Neural progenitor cell (in vitro differentiated cells): ENCODE measurements around the gene BNIPL. TPM values are rescaled to one million over a fixed set of nuclear protein-coding genes. Genes with fewer than 3 reads are reported as not detected.

Source experiments
- DNase-seq: peaks from one replicate; pipeline ENCODE4 v3.0.0-alpha.2; 2016; ENCODE audit warnings: low spot score
- H2AFZ ChIP-seq: fragments of 200-600 bp; sonication (generic); replicated peaks from 2 replicates; pipeline ENCODE4 v1.6.1; 2016; ENCODE audit warnings: antibody characterized with exemption
- H3F3A ChIP-seq: fragments of 200-600 bp; sonication (generic); 2 replicates; pipeline ENCODE4 v1.6.1; 2016; ENCODE audit warnings: antibody characterized with exemption, low read depth
- H3K27ac ChIP-seq: fragments of 200-600 bp; sonication (generic); 2 replicates; pipeline ENCODE4 v1.5.1; 2016; ENCODE audit warnings: mild to moderate bottlenecking
- H3K27me3 ChIP-seq: fragments of 200-600 bp; sonication (generic); 2 replicates; pipeline ENCODE4 v1.6.1; 2016; ENCODE audit warnings: mild to moderate bottlenecking, moderate library complexity
- H3K36me3 ChIP-seq: fragments of 200-600 bp; sonication (generic); 2 replicates; pipeline ENCODE4 v1.5.1; 2016
- H3K4me1 ChIP-seq: fragments of 200-600 bp; sonication (generic); 2 replicates; pipeline ENCODE4 v1.6.1; 2016; ENCODE audit warnings: mixed run types
- H3K4me2 ChIP-seq: fragments of 200-600 bp; sonication (generic); 2 replicates; pipeline ENCODE4 v1.6.1; 2016
- H3K4me3 ChIP-seq: fragments of 200-600 bp; sonication (generic); 2 replicates; pipeline ENCODE4 v1.5.1; 2016
- H3K79me2 ChIP-seq: fragments of 200-600 bp; sonication (generic); 2 replicates; pipeline ENCODE4 v1.6.1; 2016; ENCODE audit warnings: low read depth
- H3K9ac ChIP-seq: fragments of 200-600 bp; sonication (generic); 2 replicates; pipeline ENCODE4 v1.6.1; 2016
- H3K9me3 ChIP-seq: fragments of 200-600 bp; sonication (generic); 2 replicates; pipeline ENCODE4 v1.5.1; 2016; ENCODE audit warnings: low read depth
- H4K20me1 ChIP-seq: fragments of 200-600 bp; sonication (generic); 2 replicates; pipeline ENCODE4 v1.6.1; 2016; ENCODE audit warnings: low read depth
- H3K27ac Mint-ChIP-seq: 3 replicates; pipeline ENCODE4 v1.8.0; 2021; ENCODE audit warnings: mixed read lengths
- H3K27me3 Mint-ChIP-seq: 2 replicates; pipeline ENCODE4 v1.8.0; 2022; ENCODE audit warnings: low read depth, mild to moderate bottlenecking, inconsistent platforms, moderate library complexity, mixed read lengths; ENCODE audit not compliant: insufficient read depth
- H3K36me3 Mint-ChIP-seq: 3 replicates; pipeline ENCODE4 v1.8.0; 2021; ENCODE audit warnings: mixed read lengths
- H3K4me1 Mint-ChIP-seq: 3 replicates; pipeline ENCODE4 v1.8.0; 2021; ENCODE audit warnings: mixed read lengths
- H3K4me3 Mint-ChIP-seq: 3 replicates; pipeline ENCODE4 v1.8.0; 2021; ENCODE audit warnings: mild to moderate bottlenecking, moderate library complexity, mixed read lengths
- H3K9me3 Mint-ChIP-seq: 3 replicates; pipeline ENCODE4 v1.8.0; 2020; ENCODE audit warnings: mixed read lengths
- EZH2 ChIP-seq: fragments of 200-600 bp; sonication (generic); IDR thresholded peaks from 2 replicates; pipeline ENCODE4 v1.6.1; 2017; ENCODE audit warnings: antibody characterized with exemption, mild to moderate bottlenecking, moderate library complexity
- EZH2phosphoT487 ChIP-seq: fragments of 200-600 bp; sonication (generic); IDR thresholded peaks from 2 replicates; pipeline ENCODE4 v1.6.1; 2017; ENCODE audit warnings: antibody characterized with exemption
- total RNA-seq: library from RNA; depleted of rRNA; stranded (reverse); fragments of >200 nt; gene quantifications from 2 replicates; pipeline ENCODE4 v1.2.3, GENCODE V29; 2015; ENCODE audit warnings: low replicate concordance
- TF ChIP-seq, protein P1 (sequence below): fragments of 200-600 bp; sonication (generic); IDR thresholded peaks from 2 replicates; pipeline ENCODE4 v1.5.1; 2017; ENCODE audit warnings: antibody characterized with exemption, mild to moderate bottlenecking

BNIPL gene
- total RNA-seq, 1 donor from 2014 or later, result 0.97 TPM

DNA sequence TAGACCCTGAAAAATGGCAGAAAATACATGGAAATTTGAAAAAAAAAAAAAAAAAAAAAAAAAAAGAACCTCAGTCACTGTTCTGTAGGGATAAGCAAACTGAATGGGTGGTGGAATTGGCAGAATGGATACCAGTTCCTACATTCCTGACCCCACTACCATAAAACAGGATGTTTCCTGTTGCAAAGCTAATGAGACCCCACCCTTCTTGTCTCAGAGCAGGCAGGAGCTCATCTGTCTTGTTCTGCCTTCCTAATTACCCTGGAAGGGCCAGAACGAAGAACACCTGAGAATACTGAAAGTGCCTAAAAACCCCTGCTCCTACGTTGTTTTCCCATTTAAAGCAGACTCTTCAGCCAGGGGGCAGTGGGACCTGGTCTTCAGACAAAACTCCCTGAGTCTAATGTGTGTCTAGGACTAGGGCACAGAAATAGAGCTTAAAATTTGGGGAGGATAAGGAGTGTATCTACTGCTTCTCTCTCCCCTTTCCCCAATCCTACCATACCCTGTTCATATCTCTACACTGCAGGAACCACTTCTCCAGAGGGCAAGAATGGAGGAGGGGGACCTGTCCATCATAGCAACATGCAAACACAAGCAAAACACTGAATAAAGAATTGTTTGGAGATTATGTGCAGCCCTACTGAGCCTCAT lies 15.1 kb downstream of the BNIPL start:
- Mint-ChIP-seq H3K27me3 (peaks cover 17% of the 10 kb centered on the region), H3K27ac (no peak overlapping the region), H3K36me3 (peaks cover 25% of the 10 kb centered on the region), H3K4me3 (no peak overlapping the region), H3K9me3 (no peaks in the 10 kb centered on the region), H3K4me1 (peaks cover 25% of the 10 kb centered on the region)
- H3F3A ChIP-seq, result peaks cover 47% of the 10 kb centered on the region
- H3K9ac ChIP-seq, result no peak overlapping the region
- H3K4me3 ChIP-seq, result no peak overlapping the region
- peaks cover under 1% of the 10 kb centered on the region for H4K20me1 ChIP-seq
- TF ChIP-seq, protein P1, sequence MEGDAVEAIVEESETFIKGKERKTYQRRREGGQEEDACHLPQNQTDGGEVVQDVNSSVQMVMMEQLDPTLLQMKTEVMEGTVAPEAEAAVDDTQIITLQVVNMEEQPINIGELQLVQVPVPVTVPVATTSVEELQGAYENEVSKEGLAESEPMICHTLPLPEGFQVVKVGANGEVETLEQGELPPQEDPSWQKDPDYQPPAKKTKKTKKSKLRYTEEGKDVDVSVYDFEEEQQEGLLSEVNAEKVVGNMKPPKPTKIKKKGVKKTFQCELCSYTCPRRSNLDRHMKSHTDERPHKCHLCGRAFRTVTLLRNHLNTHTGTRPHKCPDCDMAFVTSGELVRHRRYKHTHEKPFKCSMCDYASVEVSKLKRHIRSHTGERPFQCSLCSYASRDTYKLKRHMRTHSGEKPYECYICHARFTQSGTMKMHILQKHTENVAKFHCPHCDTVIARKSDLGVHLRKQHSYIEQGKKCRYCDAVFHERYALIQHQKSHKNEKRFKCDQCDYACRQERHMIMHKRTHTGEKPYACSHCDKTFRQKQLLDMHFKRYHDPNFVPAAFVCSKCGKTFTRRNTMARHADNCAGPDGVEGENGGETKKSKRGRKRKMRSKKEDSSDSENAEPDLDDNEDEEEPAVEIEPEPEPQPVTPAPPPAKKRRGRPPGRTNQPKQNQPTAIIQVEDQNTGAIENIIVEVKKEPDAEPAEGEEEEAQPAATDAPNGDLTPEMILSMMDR, result no peak
- no peak for TF ChIP-seq EZH2phosphoT487
- no peak for TF ChIP-seq EZH2
- no peak overlapping the region for H3K4me2 ChIP-seq
- peaks cover 23% of the 10 kb centered on the region for H3K79me2 ChIP-seq
- no peak overlapping the region for H2AFZ ChIP-seq
- DNase-seq, result no peak
- H3K9me3 ChIP-seq, result no peaks in the 10 kb centered on the region
- H3K36me3 ChIP-seq, result no peaks in the 10 kb centered on the region
- no peak overlapping the region for H3K27ac ChIP-seq
- peaks cover 6% of the 10 kb centered on the region for H3K4me1 ChIP-seq
- no peaks in the 10 kb centered on the region for H3K27me3 ChIP-seq

DNA sequence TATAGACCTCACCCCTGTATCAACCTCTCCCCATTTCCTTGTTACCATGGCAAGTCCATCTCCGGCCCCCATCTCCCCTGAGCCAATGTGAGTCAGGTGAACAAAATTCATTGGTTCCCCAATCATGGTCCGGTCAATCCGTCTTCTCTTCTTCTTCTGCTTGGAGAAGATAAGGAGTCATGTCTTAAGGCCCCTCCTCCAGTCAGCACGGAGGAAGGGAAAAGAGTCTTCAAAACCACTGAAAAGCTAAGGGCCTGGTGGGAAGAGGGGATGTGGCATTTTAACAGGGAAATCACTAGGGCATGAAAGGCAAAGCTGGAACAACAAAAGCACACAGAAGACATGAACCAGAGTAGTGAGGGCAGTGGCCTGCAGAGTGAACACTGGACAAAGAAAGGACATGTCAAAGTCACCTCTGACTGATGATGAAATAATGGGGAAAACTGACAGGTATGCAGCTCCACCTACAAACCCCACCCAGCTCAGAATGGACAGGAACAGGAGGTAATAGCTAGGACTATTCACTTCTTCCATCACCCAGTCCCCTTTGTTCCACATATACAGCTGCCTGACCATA lies 18.7 kb downstream of the BNIPL start:
- peaks cover 7% of the 10 kb centered on the region for H3K4me1 ChIP-seq
- H4K20me1 ChIP-seq, result peaks cover 23% of the 10 kb centered on the region
- no peak overlapping the region for H3K9ac ChIP-seq
- no peak overlapping the region for H3K27ac ChIP-seq
- no peak overlapping the region for H3K27ac Mint-ChIP-seq
- no peak overlapping the region for H3K4me2 ChIP-seq
- H3K9me3 ChIP-seq, result no peaks in the 10 kb centered on the region
- H3K4me3 ChIP-seq, result no peak overlapping the region
- peaks cover 43% of the 10 kb centered on the region for H3K79me2 ChIP-seq
- TF ChIP-seq, protein P1, result no peak
- TF ChIP-seq EZH2phosphoT487 (no peak), EZH2 (no peak)
- H3K27me3 Mint-ChIP-seq, result peaks cover 14% of the 10 kb centered on the region
- no peaks in the 10 kb centered on the region for H3K36me3 ChIP-seq
- peaks cover 20% of the 10 kb centered on the region for H3K4me1 Mint-ChIP-seq
- H3K9me3 Mint-ChIP-seq, result no peaks in the 10 kb centered on the region
- no peak overlapping the region for H2AFZ ChIP-seq
- no peak for DNase-seq
- no peaks in the 10 kb centered on the region for H3K27me3 ChIP-seq
- no peak overlapping the region for H3K4me3 Mint-ChIP-seq
- peaks cover 33% of the 10 kb centered on the region for H3K36me3 Mint-ChIP-seq
- H3F3A ChIP-seq, result peaks cover 26% of the 10 kb centered on the region

DNA sequence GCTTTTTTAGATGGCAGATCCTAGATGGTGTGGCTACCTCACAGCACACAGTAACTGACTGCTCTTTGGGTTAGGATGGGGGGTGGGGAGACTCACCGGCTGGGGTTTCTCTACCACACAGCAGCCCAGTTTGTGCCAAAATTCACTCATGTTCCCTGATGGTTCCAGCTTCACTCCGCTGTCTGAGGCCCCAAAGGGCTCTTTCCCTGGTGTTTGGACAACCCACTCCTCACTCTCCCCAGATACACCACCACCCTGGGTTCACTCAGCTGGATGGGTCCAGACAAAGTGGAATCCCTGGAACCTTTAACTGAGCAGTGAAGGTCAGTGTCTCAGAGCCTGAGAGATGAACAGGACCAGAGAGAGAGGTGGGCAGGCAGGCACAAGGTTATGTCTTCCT lies 19.2 kb downstream of the BNIPL start:
- no peak for DNase-seq
- Mint-ChIP-seq H3K4me3 (peak overlapping the region; percentile 62), H3K36me3 (peaks cover 33% of the 10 kb centered on the region), H3K27ac (no peak overlapping the region), H3K27me3 (peaks cover 14% of the 10 kb centered on the region), H3K9me3 (no peaks in the 10 kb centered on the region), H3K4me1 (peaks cover 20% of the 10 kb centered on the region)
- Histone ChIP-seq H3K79me2 (peaks cover 49% of the 10 kb centered on the region), H3F3A (peaks cover 26% of the 10 kb centered on the region), H3K9me3 (no peaks in the 10 kb centered on the region), H3K4me1 (peaks cover 7% of the 10 kb centered on the region), H3K4me3 (no peak overlapping the region), H3K4me2 (no peak overlapping the region), H3K9ac (no peak overlapping the region), H2AFZ (no peak overlapping the region), H4K20me1 (peaks cover 23% of the 10 kb centered on the region), H3K27me3 (no peaks in the 10 kb centered on the region), H3K36me3 (no peaks in the 10 kb centered on the region), H3K27ac (no peak overlapping the region)
- TF ChIP-seq, protein P1, result no peak
- TF ChIP-seq EZH2phosphoT487 (no peak), EZH2 (no peak)
